ENCODE measurements around the gene ROBO1.
"Not testable (repeated sequence)": the region's sequence is repeated elsewhere in the genome, so short reads cannot be mapped to it uniquely, and the experiment has no call there.

ROBO1 gene

GRCh38 chr3:79543218-79543982 is 224.4 kb downstream of the ROBO1 start:
- DNase-seq, result no peak

DNA sequence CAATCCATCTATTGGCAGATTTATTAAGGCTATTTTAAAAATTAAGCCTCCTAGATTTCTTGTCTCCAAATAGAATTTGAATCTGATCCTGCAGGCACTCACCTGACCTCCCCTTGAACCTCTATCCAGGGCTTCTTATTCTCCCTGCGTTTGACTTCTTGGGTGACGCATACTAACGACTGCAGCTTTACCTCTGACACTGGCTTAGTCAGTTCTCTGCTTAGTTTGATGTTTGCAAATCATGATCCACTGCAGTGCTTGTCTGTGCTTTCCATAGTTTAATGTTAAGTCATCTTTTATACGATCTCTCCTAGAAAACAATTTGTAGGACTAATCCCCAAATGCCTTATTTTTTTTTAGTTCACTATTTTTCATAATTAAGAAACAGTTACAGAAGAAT is 233.1 kb downstream of the ROBO1 start:
- DNase-seq, result no peak

DNA sequence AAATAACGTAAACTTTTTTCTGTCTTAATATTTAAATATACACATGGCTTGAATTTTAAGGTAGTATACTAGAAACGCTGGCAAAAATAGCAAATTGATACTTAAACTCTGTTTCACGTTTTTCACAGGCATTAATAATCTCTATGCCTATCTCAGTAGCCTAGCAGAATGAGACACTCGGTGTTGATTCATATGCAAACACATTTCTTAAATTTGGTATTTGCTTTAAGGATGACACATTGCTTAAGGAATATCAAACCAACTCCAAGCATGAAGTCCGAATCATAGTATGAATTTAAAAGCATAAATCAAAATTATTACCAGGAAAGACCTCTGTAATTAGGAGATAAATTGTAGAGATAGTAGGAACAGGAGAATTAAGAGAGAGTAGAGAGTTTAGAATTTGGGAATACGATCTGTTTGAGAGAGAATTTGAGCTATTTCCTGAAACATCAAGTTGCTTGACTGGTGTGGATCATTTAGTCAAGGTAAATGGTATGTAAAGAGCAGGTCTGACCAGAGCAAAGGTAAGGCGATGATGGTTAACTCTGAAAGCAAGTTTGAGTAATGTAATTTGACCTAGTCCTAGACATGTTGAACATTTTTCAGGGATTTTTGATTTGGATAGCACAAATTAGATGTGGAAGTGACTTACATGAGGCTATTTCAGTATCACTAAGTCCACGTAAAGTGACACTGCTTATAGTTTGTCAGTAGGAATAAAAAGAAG is 236.1 kb downstream of the ROBO1 start:
- no peak for DNase-seq

- no peak for DNase-seq
Measured at GRCh38 chr3:79521221-79521848, 246.5 kb downstream of the ROBO1 start.

DNA sequence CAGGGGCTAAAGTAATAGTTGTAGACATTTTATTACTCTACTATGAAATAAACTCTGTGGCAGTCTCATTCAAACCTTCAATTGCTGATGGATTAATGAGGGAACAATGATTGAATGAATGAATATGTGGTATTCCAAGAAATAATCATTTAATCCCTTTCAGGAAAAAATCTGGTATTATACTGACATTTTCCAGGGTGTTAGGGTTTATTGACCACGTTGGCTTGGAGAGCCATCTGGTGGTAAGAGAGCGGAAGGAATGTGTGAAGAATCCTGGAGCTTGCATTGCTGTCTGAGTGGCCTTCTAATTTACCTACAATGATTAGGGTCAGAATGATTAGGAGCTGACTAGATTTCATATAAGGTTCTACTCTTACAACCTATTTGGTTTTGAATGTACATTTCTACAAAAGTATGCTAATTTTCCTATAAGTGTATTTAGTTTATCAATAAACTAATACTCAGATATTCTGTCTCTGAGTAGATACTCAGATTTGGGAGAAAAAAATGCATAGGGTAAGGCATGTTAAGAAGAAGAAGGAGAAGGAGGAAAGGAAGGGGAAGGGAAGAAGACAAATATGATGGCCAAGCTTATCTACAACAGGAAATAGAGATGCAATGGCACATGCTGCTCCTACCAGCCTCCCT is 249.9 kb downstream of the ROBO1 start:
- no peak for DNase-seq

DNA sequence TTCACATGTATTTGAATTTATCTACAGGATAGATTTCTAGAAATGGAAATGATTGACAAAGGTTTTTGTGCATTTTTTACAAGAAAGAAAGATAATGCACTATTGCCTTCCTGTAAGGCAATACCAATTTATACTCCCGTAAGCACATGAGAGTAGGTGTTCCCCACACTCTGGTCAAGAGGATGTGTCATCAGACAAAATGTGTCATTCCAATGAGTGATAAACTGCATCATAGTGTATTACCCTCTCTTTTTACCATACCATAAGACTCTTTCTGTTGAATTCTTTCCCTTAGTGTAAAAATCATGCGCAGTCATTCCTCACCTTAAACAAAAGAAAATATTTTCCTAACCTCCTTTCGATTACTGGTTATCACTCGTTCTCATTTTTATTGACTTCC is 251.0 kb downstream of the ROBO1 start:
- no peak for DNase-seq

- no peak for DNase-seq
Measured at GRCh38 chr3:79515072-79515471, 252.7 kb downstream of the ROBO1 start.

- no peak for DNase-seq
Measured at GRCh38 chr3:79514069-79514468, 253.7 kb downstream of the ROBO1 start.

DNA sequence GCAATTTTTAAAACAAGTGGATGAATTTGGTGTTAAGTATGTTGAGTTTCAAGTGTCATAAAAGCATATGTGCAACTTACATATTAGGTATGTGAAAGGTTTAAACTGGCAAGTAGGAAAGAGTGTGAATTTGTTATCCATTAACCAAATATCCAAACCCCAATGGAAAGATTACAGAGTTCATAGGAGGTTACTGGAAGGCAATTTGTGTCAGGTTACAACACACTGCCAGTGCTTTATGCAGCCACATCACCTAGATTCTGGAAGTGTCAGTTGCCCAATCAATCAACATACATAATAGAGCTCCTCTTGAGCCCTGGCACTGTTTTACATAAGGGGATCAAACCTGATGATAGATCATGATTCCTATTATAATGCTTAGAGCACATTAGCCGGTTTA is 261.0 kb downstream of the ROBO1 start:
- no peak for DNase-seq

DNA sequence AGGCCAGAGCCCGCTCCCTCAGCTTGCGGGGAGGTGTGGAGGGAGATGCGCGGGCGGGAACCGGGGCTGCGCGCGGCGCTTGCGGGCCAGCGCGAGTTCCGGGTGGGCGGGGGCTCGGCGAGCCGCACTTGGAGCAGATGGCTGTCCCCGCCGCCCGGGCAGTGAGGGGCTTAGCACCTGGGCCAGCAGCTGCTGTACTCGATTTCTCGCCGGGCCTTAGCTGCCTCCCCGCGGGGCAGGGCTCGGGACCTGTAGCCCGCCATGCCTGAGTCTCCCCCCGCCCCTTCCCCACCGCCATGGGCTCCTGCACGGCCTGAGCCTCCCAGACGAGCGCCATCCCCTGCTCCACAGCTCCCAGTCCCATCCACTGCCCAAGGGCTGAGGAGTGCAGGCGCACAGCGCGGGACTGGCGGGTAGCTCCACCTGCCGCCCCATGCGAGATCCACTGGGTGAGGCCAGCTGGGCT is 265.5 kb downstream of the ROBO1 start:
- not testable (repeated sequence) for DNase-seq

DNA sequence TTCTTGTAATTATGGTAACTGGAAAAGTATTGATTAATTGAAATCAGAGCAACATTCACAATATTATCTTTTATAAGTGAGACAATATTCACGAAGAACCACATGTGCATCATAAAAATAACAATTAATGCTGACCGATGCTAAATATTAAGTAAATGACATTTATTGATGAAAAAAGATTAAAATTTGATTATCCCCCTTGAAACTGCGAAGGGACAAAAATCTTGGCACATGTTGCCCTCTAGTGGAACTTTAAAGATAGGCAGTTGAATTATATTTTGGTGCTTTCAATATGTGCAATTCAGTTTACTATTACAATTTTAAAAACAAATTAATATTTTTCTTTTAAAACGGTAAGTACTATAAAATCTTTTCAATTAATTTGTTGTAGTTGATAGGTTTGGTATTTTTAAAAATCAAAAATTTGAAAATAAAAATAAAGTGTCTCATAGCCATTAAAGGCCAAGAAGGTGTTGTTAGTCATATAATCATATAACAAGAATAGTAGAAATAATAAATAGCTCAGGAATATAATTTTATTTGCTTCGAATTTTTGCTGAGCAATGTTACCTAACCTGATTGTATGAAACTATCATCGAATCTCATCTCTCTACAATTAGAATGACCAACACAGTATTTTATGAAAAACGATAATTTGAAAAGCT is 270.2 kb downstream of the ROBO1 start:
- DNase-seq, result no peak

DNA sequence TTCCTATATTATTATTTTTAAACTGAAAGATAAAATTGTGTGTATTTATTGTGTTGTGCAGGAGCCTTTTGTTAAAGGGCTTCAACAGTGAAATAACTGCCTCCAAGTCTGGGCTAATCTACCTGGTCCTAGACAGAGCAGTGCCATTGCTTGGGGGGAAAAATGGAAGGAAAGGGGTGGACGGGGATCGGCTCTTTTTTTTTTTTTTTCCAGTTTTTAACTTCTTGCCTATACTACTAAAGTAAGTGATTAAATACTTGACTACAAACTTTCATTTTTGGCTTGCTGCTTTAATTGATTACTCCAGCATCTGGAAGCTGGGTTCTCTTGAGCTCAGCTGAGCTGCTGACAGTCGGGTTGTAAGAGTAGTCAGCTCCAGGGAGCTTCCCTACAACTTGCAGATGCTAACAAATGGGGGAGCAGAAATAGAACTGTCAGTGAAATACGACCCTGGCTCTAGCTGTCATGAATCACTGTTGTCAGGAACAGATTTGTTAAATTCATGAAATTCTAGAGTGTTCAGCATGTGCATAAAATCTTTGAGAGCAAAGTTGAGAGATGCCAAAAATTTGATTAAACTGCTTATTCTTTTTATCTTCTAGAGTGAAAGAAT is 276.7 kb downstream of the ROBO1 start:
- no peak for DNase-seq

DNA sequence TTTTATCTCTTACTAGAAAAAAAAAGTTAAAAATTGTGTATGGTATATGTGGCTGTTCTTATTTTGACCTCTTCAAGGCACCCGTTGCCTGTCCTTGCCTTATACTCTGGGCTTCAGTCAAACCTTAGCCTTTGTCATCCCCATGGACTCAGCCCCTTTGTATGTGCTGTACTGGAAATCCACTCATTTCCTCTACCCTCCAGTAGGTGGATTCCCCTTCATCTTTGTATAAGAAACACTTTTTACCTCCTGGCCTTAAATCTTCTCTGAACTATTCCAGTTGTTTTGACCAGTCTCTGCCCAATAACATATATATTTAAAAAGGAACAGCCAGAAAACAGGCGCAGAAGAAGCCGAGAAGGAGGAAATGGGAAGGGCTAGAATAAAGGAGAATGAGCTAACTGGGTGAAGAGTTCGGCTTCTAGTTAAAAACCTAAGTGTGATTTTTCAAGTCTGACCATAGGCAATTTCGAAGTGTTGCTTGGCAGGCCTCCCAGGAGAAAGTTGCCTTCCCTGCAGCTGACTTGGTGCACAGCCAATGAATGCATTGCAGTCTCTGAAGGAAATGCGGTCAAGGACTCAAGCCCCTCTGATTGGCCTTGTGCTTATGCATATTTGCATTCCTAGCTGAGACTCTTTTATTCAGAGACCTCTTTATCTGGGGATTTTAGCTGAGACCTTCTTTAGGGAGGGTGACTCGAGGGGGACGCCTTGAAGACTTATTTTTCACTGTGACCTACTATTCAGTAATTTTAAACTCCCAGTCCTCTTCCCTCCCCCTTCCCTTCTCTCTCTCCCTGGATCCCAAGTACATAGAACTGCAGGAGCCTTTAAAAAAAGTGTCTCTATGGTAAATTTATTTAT is 277.4 kb downstream of the ROBO1 start:
- DNase-seq, result no peak

GRCh38 chr3:79488407-79488806 is 279.4 kb downstream of the ROBO1 start:
- no peak for DNase-seq

GRCh38 chr3:79480746-79481145 is 287.1 kb downstream of the ROBO1 start:
- DNase-seq, result no peak

- no peak for DNase-seq
Measured at GRCh38 chr3:79478620-79479019, 289.2 kb downstream of the ROBO1 start.

GRCh38 chr3:79477242-79477641 is 290.6 kb downstream of the ROBO1 start:
- no peak for DNase-seq

GRCh38 chr3:79473993-79474392 is 293.8 kb downstream of the ROBO1 start:
- DNase-seq, result no peak

DNA sequence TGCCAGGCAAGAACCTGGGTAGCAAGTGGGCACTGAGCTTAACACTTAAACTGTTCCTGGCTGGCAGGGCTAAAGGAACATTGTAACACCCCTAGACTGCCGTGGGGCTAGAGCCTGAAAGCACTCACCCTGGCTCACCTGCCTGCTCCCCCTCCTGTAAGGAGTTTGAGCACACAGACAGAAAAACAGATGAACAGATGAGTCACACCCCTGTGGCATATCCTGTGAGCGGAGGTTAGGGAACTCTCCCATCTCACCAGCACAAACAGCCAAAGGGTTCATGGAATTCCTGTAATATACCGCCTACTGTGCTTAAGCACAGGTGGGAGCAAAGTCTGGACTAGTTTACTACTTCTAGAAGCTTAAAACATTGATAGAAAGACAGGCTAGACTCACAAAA is 300.1 kb downstream of the ROBO1 start:
- DNase-seq, result no peak

DNA sequence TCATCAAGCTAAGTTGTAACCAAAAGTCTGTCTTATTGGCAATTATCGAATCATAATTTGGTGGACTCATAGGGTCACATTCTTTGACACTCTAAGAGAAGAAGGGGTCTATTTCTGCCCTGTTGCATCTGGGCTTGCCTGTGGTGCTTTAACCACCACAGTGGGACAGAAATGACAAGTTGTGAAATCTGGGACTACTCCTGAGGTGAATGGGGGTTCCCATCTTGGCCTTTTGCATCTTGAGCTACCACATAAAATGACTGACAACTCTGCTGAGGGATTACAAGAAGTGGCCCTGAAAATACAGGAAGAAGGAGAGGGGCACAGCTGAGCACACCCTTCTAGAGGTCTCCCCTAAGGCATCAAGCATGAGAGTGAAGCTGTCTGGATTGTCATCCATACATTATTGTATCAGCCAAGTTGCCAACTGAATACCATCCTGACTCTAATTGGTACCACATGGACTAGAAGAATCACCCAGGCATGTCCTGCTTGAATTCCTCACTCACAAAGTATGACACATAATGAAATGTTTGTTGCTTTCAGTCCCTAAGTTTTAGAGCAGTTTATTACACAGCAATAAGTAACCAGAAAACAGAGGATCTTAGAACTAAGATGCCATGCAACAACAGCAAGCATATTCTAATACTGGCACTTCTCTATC is 306.5 kb downstream of the ROBO1 start:
- no peak for DNase-seq

DNA sequence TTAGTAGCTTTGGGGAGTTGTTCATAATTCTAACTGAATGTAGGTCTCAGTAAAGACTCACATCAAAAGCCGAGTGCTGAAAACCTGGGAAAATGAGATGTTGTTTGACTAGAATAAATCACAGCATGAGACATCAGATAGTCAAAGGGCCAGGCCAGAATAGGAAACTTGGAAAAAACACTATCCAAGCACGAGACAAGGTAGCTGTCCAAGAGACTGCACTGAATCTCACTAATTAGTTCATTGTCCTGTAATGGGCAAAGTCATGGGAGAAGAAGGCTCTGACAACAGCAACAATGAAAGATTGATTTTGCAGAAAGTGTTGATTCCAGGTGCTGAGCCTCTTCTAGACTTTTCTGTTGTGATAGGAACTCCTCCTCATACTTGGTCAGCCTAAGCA is 314.2 kb downstream of the ROBO1 start:
- DNase-seq, result no peak
